GM12878 (cell line): Measurements from ENCODE around the gene DCPS. TPM values are rescaled to one million over a fixed set of nuclear protein-coding genes. Genes with fewer than 3 reads are reported as not detected.

Source experiments
- BACH1 ChIP-seq: fragments of 450-650 bp; IDR thresholded peaks from 2 replicates; pipeline ENCODE4 v1.6.1; 2017; ENCODE audit warnings: mild to moderate bottlenecking, borderline replicate concordance
- BCL11A ChIP-seq: IDR thresholded peaks from 2 replicates; pipeline ENCODE4 v1.6.1; 2011; ENCODE audit warnings: low read depth, low read length
- BHLHE40 ChIP-seq, 2 experiments: fragments of 450-650 bp in 1 of 2; IDR thresholded peaks; 2 replicates each; pipeline ENCODE4 v1.6.1; 2011 to 2017; ENCODE audit warnings: low read depth in 2 of 2, borderline replicate concordance in 1 of 2, improper control_type of control experiment in 1 of 2, low read length in 1 of 2, mild to moderate bottlenecking in 1 of 2
- CEBPB ChIP-seq, 2 experiments: fragments of 150-350 bp in 1 of 2; IDR thresholded peaks; 2 replicates each; pipeline ENCODE4 v1.6.1; 2012 to 2014; ENCODE audit warnings: low read depth in 2 of 2, low read length in 2 of 2, borderline replicate concordance in 1 of 2, inconsistent platforms in 1 of 2
- EZH2 ChIP-seq: IDR thresholded peaks from 2 replicates; pipeline ENCODE4 v1.6.1; 2012; ENCODE audit warnings: low read depth, mild to moderate bottlenecking, control low read depth, inconsistent platforms, low read length, borderline replicate concordance; ENCODE audit not compliant: control insufficient read depth
- FOXK2 ChIP-seq: fragments of 450-650 bp; IDR thresholded peaks from 2 replicates; pipeline ENCODE4 v1.6.1; 2017; ENCODE audit warnings: mild to moderate bottlenecking, moderate library complexity
- KDM1A ChIP-seq: fragments of 200-600 bp; sonication (generic); IDR thresholded peaks from 2 replicates; pipeline ENCODE4 v1.6.1; 2016; ENCODE audit warnings: borderline replicate concordance
- POLR2AphosphoS5 ChIP-seq: IDR thresholded peaks from 2 replicates; pipeline ENCODE4 v1.6.1; 2011; ENCODE audit warnings: mild to moderate bottlenecking, low read length, inconsistent platforms
- RAD21 ChIP-seq: IDR thresholded peaks from 2 replicates; pipeline ENCODE4 v1.6.1; 2011; ENCODE audit warnings: mild to moderate bottlenecking, low read depth, low read length, moderate library complexity; ENCODE audit not compliant: insufficient read depth
- SIX5 ChIP-seq: IDR thresholded peaks from 2 replicates; pipeline ENCODE4 v1.6.1; 2011; ENCODE audit warnings: mild to moderate bottlenecking, low read depth, low read length, moderate library complexity; ENCODE audit not compliant: severe bottlenecking
- STAT1 ChIP-seq: fragments of 450-650 bp; conservative IDR thresholded peaks from 2 replicates; pipeline ENCODE4 v1.6.1; 2014; ENCODE audit warnings: antibody characterized with exemption, mild to moderate bottlenecking
- STAT3 ChIP-seq: IDR thresholded peaks from 2 replicates; pipeline ENCODE4 v1.6.1; 2011; ENCODE audit warnings: low read depth, low read length, improper control_type of control experiment
- SUPT20H ChIP-seq: IDR thresholded peaks from 2 replicates; pipeline ENCODE4 v1.6.1; 2011; ENCODE audit warnings: low read depth, mild to moderate bottlenecking, low read length, moderate library complexity, borderline replicate concordance; ENCODE audit not compliant: control insufficient read depth
- ZNF207 ChIP-seq: fragments of 450-650 bp; IDR thresholded peaks from 2 replicates; pipeline ENCODE4 v1.6.1; 2014; ENCODE audit warnings: antibody characterized with exemption, mild to moderate bottlenecking, borderline replicate concordance
- ZNF687 ChIP-seq: fragments of 450-650 bp; IDR thresholded peaks from 2 replicates; pipeline ENCODE4 v1.6.1; 2017; ENCODE audit warnings: mild to moderate bottlenecking, moderate library complexity
- polyA plus RNA-seq, 11 experiments: library from polyadenylated mRNA; depleted of rRNA in 4 of 11; unstranded in 6 of 11; stranded (reverse) in 5 of 11; fragments of >200 nt; fragmentation: Nextera tagmentation in 4 of 11; fragmentation: Illumina TruSeq in 1 of 11; extraction: Ambion mirVana in 4 of 11; extraction: Trizol in 1 of 11; gene quantifications; 1 replicate in 1 of 11; 2 replicates in 10 of 11; pipeline versions ENCODE4 v1.2.1 to v1.2.3, GENCODE V29; 2011 to 2016; ENCODE audit warnings: inconsistent platforms in 2 of 11, missing spikeins in 2 of 11, low read depth in 1 of 11
- total RNA-seq, 4 experiments: library from RNA; depleted of rRNA in 3 of 4; stranded (reverse); fragments of >200 nt in 3 of 4; fragmentation: Illumina TruSeq in 1 of 4; extraction: Trizol in 1 of 4; gene quantifications; 2 replicates each; pipeline versions ENCODE4 v1.2.1 to v1.2.3, GENCODE V29; 2013 to 2021
- TF ChIP-seq, protein P1 (sequence below), 3 experiments: IDR thresholded peaks in 2 of 3; conservative IDR thresholded peaks in 1 of 3; 2 replicates each; pipeline ENCODE4 v1.5.1; 2011; ENCODE audit warnings: low read depth in 3 of 3, low read length in 3 of 3, mild to moderate bottlenecking in 3 of 3, control low read depth in 2 of 3, moderate library complexity in 2 of 3, inconsistent platforms in 1 of 3, mixed read lengths in 1 of 3; ENCODE audit not compliant: control insufficient read depth in 2 of 3, insufficient read depth in 1 of 3; ENCODE audit errors: extremely low read depth in 1 of 3
- TF ChIP-seq, protein P2 (sequence below): fragments of 450-650 bp; IDR thresholded peaks from 2 replicates; pipeline ENCODE4 v1.6.1; 2017; ENCODE audit warnings: borderline replicate concordance
- TF ChIP-seq, protein P3 (sequence below): IDR thresholded peaks from 2 replicates; pipeline ENCODE4 v1.6.1; 2011; ENCODE audit warnings: borderline replicate concordance, low read depth, mild to moderate bottlenecking, moderate library complexity, low read length; ENCODE audit not compliant: insufficient read depth, poor library complexity, severe bottlenecking

Gene DCPS
- total and polyA plus RNA-seq, 10 of the 15 experiments (the other 5 are each of a cell fraction or from before 2014, with no cell fraction given): 23.5 to 101 (median 67.4) TPM

DNA sequence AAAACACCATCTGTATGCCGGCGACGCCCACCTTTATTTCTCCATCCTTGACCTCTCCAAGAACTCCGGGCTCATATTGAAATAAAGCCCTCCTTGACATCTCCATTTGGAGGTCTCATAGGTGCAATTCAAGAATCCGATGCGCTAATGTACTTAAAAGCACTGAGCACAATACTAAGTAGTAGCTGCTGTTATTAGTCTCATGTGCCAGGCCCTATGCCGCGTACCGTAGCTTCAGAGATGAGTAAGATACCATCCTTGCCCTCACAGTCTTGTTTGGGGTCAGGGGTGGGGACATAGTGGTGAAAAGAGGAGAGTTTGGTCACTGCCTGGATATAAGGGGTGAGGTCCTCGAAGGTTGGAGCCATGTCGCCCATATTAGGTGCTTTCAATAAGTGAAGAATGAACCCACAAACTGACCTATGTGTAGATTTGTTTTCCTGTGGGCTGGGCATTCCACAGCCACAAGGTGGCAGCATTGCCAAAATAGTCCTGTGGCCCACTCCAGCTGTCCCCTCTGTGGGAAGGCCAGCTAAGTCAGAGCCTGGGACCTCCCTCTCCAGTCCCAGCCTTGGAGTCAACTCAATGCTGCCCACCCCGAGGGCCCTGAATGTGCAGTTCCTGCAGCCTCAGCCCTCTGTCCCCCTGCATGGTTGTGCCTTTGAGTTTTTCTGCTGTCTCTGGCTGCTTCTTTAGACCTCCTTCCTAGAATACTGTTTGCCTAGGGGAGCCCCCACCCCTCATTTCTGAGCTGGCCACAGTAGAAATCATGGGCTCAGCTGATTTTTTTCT lies 6.5 kb downstream of the DCPS start (continued):
- TF ChIP-seq BHLHE40 (IDR thresholded peaks at IDR 0.05; ENCODE audit: borderline replicate concordance in 1 of 2, low read depth in 2 of 2, low read length in 1 of 2): peak in 1 of 2 experiments; percentile 16; a peak in 1 of 4 replicates
- TF ChIP-seq SUPT20H: no peak
- TF ChIP-seq ZNF207: 0 out of 2 replicates have a peak, but pooled peaks have one; percentile 32
- TF ChIP-seq STAT1: no peak
- TF ChIP-seq SIX5: no peak
- TF ChIP-seq, protein P1, sequence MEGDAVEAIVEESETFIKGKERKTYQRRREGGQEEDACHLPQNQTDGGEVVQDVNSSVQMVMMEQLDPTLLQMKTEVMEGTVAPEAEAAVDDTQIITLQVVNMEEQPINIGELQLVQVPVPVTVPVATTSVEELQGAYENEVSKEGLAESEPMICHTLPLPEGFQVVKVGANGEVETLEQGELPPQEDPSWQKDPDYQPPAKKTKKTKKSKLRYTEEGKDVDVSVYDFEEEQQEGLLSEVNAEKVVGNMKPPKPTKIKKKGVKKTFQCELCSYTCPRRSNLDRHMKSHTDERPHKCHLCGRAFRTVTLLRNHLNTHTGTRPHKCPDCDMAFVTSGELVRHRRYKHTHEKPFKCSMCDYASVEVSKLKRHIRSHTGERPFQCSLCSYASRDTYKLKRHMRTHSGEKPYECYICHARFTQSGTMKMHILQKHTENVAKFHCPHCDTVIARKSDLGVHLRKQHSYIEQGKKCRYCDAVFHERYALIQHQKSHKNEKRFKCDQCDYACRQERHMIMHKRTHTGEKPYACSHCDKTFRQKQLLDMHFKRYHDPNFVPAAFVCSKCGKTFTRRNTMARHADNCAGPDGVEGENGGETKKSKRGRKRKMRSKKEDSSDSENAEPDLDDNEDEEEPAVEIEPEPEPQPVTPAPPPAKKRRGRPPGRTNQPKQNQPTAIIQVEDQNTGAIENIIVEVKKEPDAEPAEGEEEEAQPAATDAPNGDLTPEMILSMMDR (IDR thresholded peaks at IDR 0.05 in 2 of 3, conservative IDR thresholded peaks at IDR 0.05 in 1 of 3; ENCODE audit: control insufficient read depth in 2 of 3, extremely low read depth in 1 of 3, insufficient read depth in 1 of 3, low read depth in 3 of 3, low read length in 3 of 3): peak; percentile 76 to 95 (median 89); a peak in 5 of 6 replicates
- no peak for TF ChIP-seq BACH1
- peak; percentile 89 for TF ChIP-seq RAD21
- no peak for TF ChIP-seq BCL11A
- no peak for TF ChIP-seq KDM1A
- TF ChIP-seq EZH2: no peak
- TF ChIP-seq POLR2AphosphoS5: no peak
- TF ChIP-seq CEBPB (IDR thresholded peaks at IDR 0.05; ENCODE audit: borderline replicate concordance in 1 of 2, low read depth in 2 of 2, low read length in 2 of 2): no peak
- TF ChIP-seq, protein P2, sequence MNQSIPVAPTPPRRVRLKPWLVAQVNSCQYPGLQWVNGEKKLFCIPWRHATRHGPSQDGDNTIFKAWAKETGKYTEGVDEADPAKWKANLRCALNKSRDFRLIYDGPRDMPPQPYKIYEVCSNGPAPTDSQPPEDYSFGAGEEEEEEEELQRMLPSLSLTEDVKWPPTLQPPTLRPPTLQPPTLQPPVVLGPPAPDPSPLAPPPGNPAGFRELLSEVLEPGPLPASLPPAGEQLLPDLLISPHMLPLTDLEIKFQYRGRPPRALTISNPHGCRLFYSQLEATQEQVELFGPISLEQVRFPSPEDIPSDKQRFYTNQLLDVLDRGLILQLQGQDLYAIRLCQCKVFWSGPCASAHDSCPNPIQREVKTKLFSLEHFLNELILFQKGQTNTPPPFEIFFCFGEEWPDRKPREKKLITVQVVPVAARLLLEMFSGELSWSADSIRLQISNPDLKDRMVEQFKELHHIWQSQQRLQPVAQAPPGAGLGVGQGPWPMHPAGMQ: no peak
- TF ChIP-seq, protein P3, sequence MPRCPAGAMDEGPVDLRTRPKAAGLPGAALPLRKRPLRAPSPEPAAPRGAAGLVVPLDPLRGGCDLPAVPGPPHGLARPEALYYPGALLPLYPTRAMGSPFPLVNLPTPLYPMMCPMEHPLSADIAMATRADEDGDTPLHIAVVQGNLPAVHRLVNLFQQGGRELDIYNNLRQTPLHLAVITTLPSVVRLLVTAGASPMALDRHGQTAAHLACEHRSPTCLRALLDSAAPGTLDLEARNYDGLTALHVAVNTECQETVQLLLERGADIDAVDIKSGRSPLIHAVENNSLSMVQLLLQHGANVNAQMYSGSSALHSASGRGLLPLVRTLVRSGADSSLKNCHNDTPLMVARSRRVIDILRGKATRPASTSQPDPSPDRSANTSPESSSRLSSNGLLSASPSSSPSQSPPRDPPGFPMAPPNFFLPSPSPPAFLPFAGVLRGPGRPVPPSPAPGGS: no peak
- TF ChIP-seq ZNF687: no peak
- no peak for TF ChIP-seq STAT3
- no peak for TF ChIP-seq FOXK2
